Neuronal stem cell (in vitro differentiated cells): ENCODE data around the gene AHDC1.
A peak's percentile ranks its signal among the peaks of the same experiment; 100 is the strongest.

Experiments
- DNase-seq: peaks from one replicate; pipeline ENCODE4 v3.0.0-alpha.2; 2013; ENCODE audit warnings: low spot score
- H2AFZ ChIP-seq: one replicate; pipeline ENCODE4 v1.6.1; 2013; ENCODE audit warnings: mild to moderate bottlenecking, low read length, inconsistent platforms
- H2AK5ac ChIP-seq: 2 replicates; pipeline ENCODE4 v1.6.1; 2013; ENCODE audit warnings: low read depth, mild to moderate bottlenecking, inconsistent platforms, low read length, moderate library complexity, mixed read lengths
- H2BK120ac ChIP-seq: 2 replicates; pipeline ENCODE4 v1.6.1; 2013; ENCODE audit warnings: low read depth, mild to moderate bottlenecking, inconsistent platforms, low read length, moderate library complexity, mixed read lengths
- H2BK12ac ChIP-seq: one replicate; pipeline ENCODE4 v1.6.1; 2013; ENCODE audit warnings: low read length, inconsistent platforms
- H2BK15ac ChIP-seq: 2 replicates; pipeline ENCODE4 v1.6.1; 2013; ENCODE audit warnings: mild to moderate bottlenecking, low read length, inconsistent platforms, mixed read lengths
- H2BK5ac ChIP-seq: one replicate; pipeline ENCODE4 v1.6.1; 2013; ENCODE audit warnings: inconsistent platforms, mild to moderate bottlenecking, low read length, moderate library complexity
- H3K14ac ChIP-seq: one replicate; pipeline ENCODE4 v1.6.1; 2013; ENCODE audit warnings: low read length, inconsistent platforms
- H3K18ac ChIP-seq: 2 replicates; pipeline ENCODE4 v1.6.1; 2013; ENCODE audit warnings: low read length, inconsistent platforms
- H3K23ac ChIP-seq: 2 replicates; pipeline ENCODE4 v1.6.1; 2013; ENCODE audit warnings: low read depth, mild to moderate bottlenecking, mixed read lengths, low read length, inconsistent platforms; ENCODE audit not compliant: poor library complexity
- H3K27ac ChIP-seq: replicated peaks from 3 replicates; pipeline ENCODE4 v1.5.1; 2013; ENCODE audit warnings: low read length, inconsistent platforms
- H3K27me3 ChIP-seq, 3 experiments: 2 replicates each; pipeline ENCODE4 v1.6.1; 2013; ENCODE audit warnings: low read length in 3 of 3, mild to moderate bottlenecking in 2 of 3, inconsistent platforms in 1 of 3, low read depth in 1 of 3, mixed read lengths in 1 of 3, moderate library complexity in 1 of 3; ENCODE audit not compliant: control insufficient read depth in 3 of 3, insufficient read depth in 3 of 3
- H3K36me3 ChIP-seq, 2 donors: replicated peaks in 1 of 2; 2 replicates each; pipeline ENCODE4 v1.6.1; 2013; ENCODE audit warnings: low read length in 2 of 2; ENCODE audit not compliant: control insufficient read depth in 2 of 2, insufficient read depth in 2 of 2
- H3K4ac ChIP-seq: 2 replicates; pipeline ENCODE4 v1.6.1; 2013; ENCODE audit warnings: inconsistent platforms, mild to moderate bottlenecking, low read length, moderate library complexity
- H3K4me1 ChIP-seq, 2 donors: 1 replicate in 1 of 2; 2 replicates in 1 of 2; pipeline ENCODE4 v1.6.1; 2013; ENCODE audit warnings: low read length in 2 of 2, low read depth in 1 of 2; ENCODE audit not compliant: control insufficient read depth in 2 of 2, insufficient read depth in 1 of 2
- H3K4me2 ChIP-seq: one replicate; pipeline ENCODE4 v1.6.1; 2013; ENCODE audit warnings: mild to moderate bottlenecking, low read length, inconsistent platforms; ENCODE audit not compliant: insufficient read depth, poor library complexity, severe bottlenecking
- H3K4me3 ChIP-seq, 2 donors: 2 replicates each; pipeline ENCODE4 v1.5.1; 2013; ENCODE audit warnings: low read length in 2 of 2, mild to moderate bottlenecking in 2 of 2, inconsistent platforms in 1 of 2, moderate library complexity in 1 of 2
- H3K79me1 ChIP-seq: one replicate; pipeline ENCODE4 v1.6.1; 2013; ENCODE audit warnings: low read depth, mild to moderate bottlenecking, inconsistent platforms, low read length, moderate library complexity
- H3K9ac ChIP-seq: one replicate; pipeline ENCODE4 v1.6.1; 2013; ENCODE audit warnings: mild to moderate bottlenecking, low read depth, low read length, inconsistent platforms; ENCODE audit not compliant: poor library complexity
- H3K9me3 ChIP-seq, 2 donors: replicated peaks in 1 of 2; 2 replicates each; pipeline versions ENCODE3 to v1.6.1; 2013; ENCODE audit warnings: low read length in 2 of 2, mild to moderate bottlenecking in 2 of 2, inconsistent platforms in 1 of 2, low read depth in 1 of 2, mixed read lengths in 1 of 2, moderate library complexity in 1 of 2; ENCODE audit not compliant: control insufficient read depth in 2 of 2, insufficient read depth in 1 of 2
- H4K8ac ChIP-seq: one replicate; pipeline ENCODE4 v1.6.1; 2013; ENCODE audit warnings: low read depth, mild to moderate bottlenecking, inconsistent platforms, low read length, moderate library complexity
- H4K91ac ChIP-seq: one replicate; pipeline ENCODE4 v1.6.1; 2013; ENCODE audit warnings: low read length, low read depth, mild to moderate bottlenecking, inconsistent platforms; ENCODE audit not compliant: poor library complexity
- WGBS, 2 donors: extraction: QIAGEN DNeasy Blood & Tissue Kit; methylation state at CpG; one replicate each; pipeline ENCODE4 v1.1.7; 2013; ENCODE audit warnings: missing lambda C conversion rate in 2 of 2, mixed read lengths in 1 of 2; ENCODE audit not compliant: insufficient read length in 2 of 2, insufficient replicate concordance in 1 of 2; ENCODE audit errors: extremely low coverage in 2 of 2; 5-methylcytosine and 5-hydroxymethylcytosine counted together

AHDC1 gene

GRCh38 chr1:27583479-27583878 is 20.5 kb downstream of the AHDC1 start:
- Histone ChIP-seq H3K9ac (no peak overlapping the region), H3K27me3 (no peaks in the 10 kb centered on the region), H2BK120ac (no peak overlapping the region), H3K4me3 (no peak overlapping the region), H4K91ac (no peak overlapping the region), H3K27ac (no peak overlapping the region), H2AK5ac (no peak overlapping the region), H2BK15ac (no peak overlapping the region), H3K4ac (no peak overlapping the region), H3K4me1 (peaks cover 0 to 3% of the 10 kb centered on the region in 2 donors), H3K14ac (no peak overlapping the region), H4K8ac (no peak overlapping the region), H3K36me3 (peaks cover 11 to 54% of the 10 kb centered on the region in 2 donors), H2BK5ac (no peak overlapping the region), H3K23ac (no peak overlapping the region), H3K79me1 (peaks cover 19% of the 10 kb centered on the region), H3K18ac (no peak overlapping the region), H3K9me3 (no peaks in the 10 kb centered on the region), H2BK12ac (no peak overlapping the region), H2AFZ (no peak overlapping the region), H3K4me2 (no peak overlapping the region)
- WGBS, 2 donors: no CpG with 5 or more reads among the region's 3 CpGs
- no peak for DNase-seq

- no peak overlapping the region for H2BK120ac ChIP-seq
- no peaks in the 10 kb centered on the region for H3K27me3 ChIP-seq
- no peak overlapping the region for H4K8ac ChIP-seq
- H3K36me3 ChIP-seq: peaks cover 3 to 37% of the 10 kb centered on the region in 2 donors
- peak overlapping the region; percentile 74 for H3K18ac ChIP-seq
- no peak overlapping the region for H2AFZ ChIP-seq
- H3K79me1 ChIP-seq: peaks cover 18% of the 10 kb centered on the region
- H3K14ac ChIP-seq: no peak overlapping the region
- peaks cover 7% of the 10 kb centered on the region in 2 donors for H3K4me1 ChIP-seq
- H3K4me2 ChIP-seq: no peak overlapping the region
- H3K9ac ChIP-seq: peak overlapping the region; percentile 61
- no peak for DNase-seq
- H3K9me3 ChIP-seq: no peaks in the 10 kb centered on the region
- WGBS, 2 donors: no CpG with 5 or more reads among the region's 6 CpGs
- no peak overlapping the region for H2BK15ac ChIP-seq
- no peak overlapping the region for H2BK12ac ChIP-seq
- H2BK5ac ChIP-seq: peak overlapping the region; percentile 49
- no peak overlapping the region for H3K27ac ChIP-seq
- no peak overlapping the region for H2AK5ac ChIP-seq
- H3K23ac ChIP-seq: peak overlapping the region; percentile 37
- no peak overlapping the region for H3K4me3 ChIP-seq
- H3K4ac ChIP-seq: no peak overlapping the region
- H4K91ac ChIP-seq: no peak overlapping the region
Measured at GRCh38 chr1:27581823-27582243, 22.1 kb downstream of the AHDC1 start.

GRCh38 chr1:27577504-27578188 is 26.3 kb downstream of the AHDC1 start:
- Histone ChIP-seq H2AK5ac (no peak overlapping the region), H3K4me2 (no peak overlapping the region), H3K27me3 (no peaks in the 10 kb centered on the region), H2BK12ac (no peak overlapping the region), H2BK120ac (no peak overlapping the region), H3K4me3 (no peak overlapping the region), H3K79me1 (peaks cover 14% of the 10 kb centered on the region), H3K4me1 (peaks cover 34 to 42% of the 10 kb centered on the region in 2 donors), H3K27ac (peak overlapping the region; percentile 5), H3K18ac (no peak overlapping the region), H4K8ac (no peak overlapping the region), H3K9ac (no peak overlapping the region), H3K4ac (no peak overlapping the region), H4K91ac (no peak overlapping the region), H3K9me3 (no peaks in the 10 kb centered on the region), H2BK5ac (no peak overlapping the region), H3K14ac (no peak overlapping the region), H2BK15ac (no peak overlapping the region), H2AFZ (no peak overlapping the region), H3K36me3 (peaks cover 3 to 15% of the 10 kb centered on the region in 2 donors), H3K23ac (peak overlapping the region; percentile 21)
- no peak for DNase-seq
- WGBS, 2 donors: no CpG with 5 or more reads among the region's 4 CpGs

- peak overlapping the region; percentile 13 for H3K18ac ChIP-seq
- peaks cover 0 to 7% of the 10 kb centered on the region in 2 donors for H3K36me3 ChIP-seq
- no peak overlapping the region for H4K8ac ChIP-seq
- H2BK120ac ChIP-seq: no peak overlapping the region
- H4K91ac ChIP-seq: no peak overlapping the region
- no peak overlapping the region for H2AFZ ChIP-seq
- peak overlapping the region; percentile 8 for H3K23ac ChIP-seq
- H3K4me2 ChIP-seq: no peak overlapping the region
- H2BK5ac ChIP-seq: no peak overlapping the region
- peak overlapping the region; percentile 25 for H2BK12ac ChIP-seq
- H3K14ac ChIP-seq: no peak overlapping the region
- no peak for DNase-seq
- H2BK15ac ChIP-seq: no peak overlapping the region
- no peak overlapping the region for H2AK5ac ChIP-seq
- H3K4me3 ChIP-seq: no peak overlapping the region
- H3K4ac ChIP-seq: no peak overlapping the region
- peak overlapping the region; percentile 11 for H3K27ac ChIP-seq
- peaks cover 41 to 51% of the 10 kb centered on the region in 2 donors for H3K4me1 ChIP-seq
- no peak overlapping the region for H3K9ac ChIP-seq
- no peaks in the 10 kb centered on the region for H3K27me3 ChIP-seq
- H3K79me1 ChIP-seq: peaks cover 12% of the 10 kb centered on the region
- WGBS, 2 donors: no CpG with 5 or more reads among the region's 7 CpGs
- H3K9me3 ChIP-seq: no peaks in the 10 kb centered on the region
Measured at GRCh38 chr1:27576806-27577227, 27.1 kb downstream of the AHDC1 start.
